Parathyroid adenoma (tissue), 2 donors: ENCODE data around the gene EHMT2.
A peak's percentile ranks its signal among the peaks of the same experiment; 100 is the strongest.
"Not testable (repeated sequence)": the region's sequence is repeated elsewhere in the genome, so short reads cannot be mapped to it uniquely, and the experiment has no call there.

ENCODE experiments used
- H2AFZ ChIP-seq: fragments of 300-600 bp; sonication (generic); one replicate; pipeline ENCODE4 v1.7.0; 2017; ENCODE audit warnings: antibody characterized with exemption, mild to moderate bottlenecking
- H3K27ac ChIP-seq: fragments of 300-600 bp; sonication (generic); one replicate; pipeline ENCODE4 v1.7.0; 2017
- H3K27me3 ChIP-seq: fragments of 300-600 bp; sonication (generic); one replicate; pipeline ENCODE4 v1.7.0; 2017; ENCODE audit warnings: low read length; ENCODE audit not compliant: control insufficient read depth, insufficient read depth
- H3K36me3 ChIP-seq: fragments of 300-600 bp; sonication (generic); one replicate; pipeline ENCODE4 v1.7.0; 2017; ENCODE audit warnings: low read length; ENCODE audit not compliant: control insufficient read depth, insufficient read depth
- H3K4me1 ChIP-seq: fragments of 300-600 bp; sonication (generic); one replicate; pipeline ENCODE4 v1.7.0; 2017; ENCODE audit warnings: control low read depth
- H3K4me2 ChIP-seq: fragments of 300-600 bp; sonication (generic); one replicate; pipeline ENCODE4 v1.7.0; 2017; ENCODE audit warnings: low read length
- H3K4me3 ChIP-seq: fragments of 300-600 bp; sonication (generic); one replicate; pipeline ENCODE4 v1.7.0; 2017; ENCODE audit warnings: low read depth, low read length
- H3K79me2 ChIP-seq: fragments of 300-600 bp; sonication (generic); one replicate; pipeline ENCODE4 v1.7.0; 2017; ENCODE audit warnings: control low read depth
- H3K9ac ChIP-seq: fragments of 300-600 bp; sonication (generic); one replicate; pipeline ENCODE4 v1.7.0; 2017; ENCODE audit warnings: mild to moderate bottlenecking
- H3K9me3 ChIP-seq: fragments of 300-600 bp; sonication (generic); one replicate; pipeline ENCODE4 v1.7.0; 2017; ENCODE audit warnings: low read length; ENCODE audit not compliant: control insufficient read depth
- TF ChIP-seq, protein P1 (sequence below): fragments of 300-600 bp; sonication (generic); IDR thresholded peaks from one replicate; pipeline ENCODE4 v1.7.0; 2017; ENCODE audit warnings: antibody characterized with exemption, mild to moderate bottlenecking
- donor health status: primary hyperparathyroidism.

The EHMT2 gene

DNA sequence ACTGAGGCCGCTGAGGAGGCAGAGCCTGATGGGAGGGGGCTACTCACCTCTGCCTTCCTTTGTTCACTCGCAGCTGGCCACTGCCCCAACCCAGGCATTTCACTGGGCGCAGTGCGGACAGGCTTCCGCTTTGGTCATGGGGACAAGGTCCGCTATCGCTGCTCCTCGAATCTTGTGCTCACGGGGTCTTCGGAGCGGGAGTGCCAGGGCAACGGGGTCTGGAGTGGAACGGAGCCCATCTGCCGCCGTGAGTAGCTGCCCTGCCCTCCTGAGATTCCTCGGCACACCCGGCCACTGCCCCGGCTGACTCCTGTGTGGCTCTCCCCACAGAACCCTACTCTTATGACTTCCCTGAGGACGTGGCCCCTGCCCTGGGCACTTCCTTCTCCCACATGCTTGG lies 36.0 kb upstream of the EHMT2 start:
- no peaks in the 10 kb centered on the region for H3K4me1 ChIP-seq
- H3K9ac ChIP-seq, result no peak overlapping the region
- TF ChIP-seq, protein P1, sequence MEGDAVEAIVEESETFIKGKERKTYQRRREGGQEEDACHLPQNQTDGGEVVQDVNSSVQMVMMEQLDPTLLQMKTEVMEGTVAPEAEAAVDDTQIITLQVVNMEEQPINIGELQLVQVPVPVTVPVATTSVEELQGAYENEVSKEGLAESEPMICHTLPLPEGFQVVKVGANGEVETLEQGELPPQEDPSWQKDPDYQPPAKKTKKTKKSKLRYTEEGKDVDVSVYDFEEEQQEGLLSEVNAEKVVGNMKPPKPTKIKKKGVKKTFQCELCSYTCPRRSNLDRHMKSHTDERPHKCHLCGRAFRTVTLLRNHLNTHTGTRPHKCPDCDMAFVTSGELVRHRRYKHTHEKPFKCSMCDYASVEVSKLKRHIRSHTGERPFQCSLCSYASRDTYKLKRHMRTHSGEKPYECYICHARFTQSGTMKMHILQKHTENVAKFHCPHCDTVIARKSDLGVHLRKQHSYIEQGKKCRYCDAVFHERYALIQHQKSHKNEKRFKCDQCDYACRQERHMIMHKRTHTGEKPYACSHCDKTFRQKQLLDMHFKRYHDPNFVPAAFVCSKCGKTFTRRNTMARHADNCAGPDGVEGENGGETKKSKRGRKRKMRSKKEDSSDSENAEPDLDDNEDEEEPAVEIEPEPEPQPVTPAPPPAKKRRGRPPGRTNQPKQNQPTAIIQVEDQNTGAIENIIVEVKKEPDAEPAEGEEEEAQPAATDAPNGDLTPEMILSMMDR, result no peak
- no peaks in the 10 kb centered on the region for H3K79me2 ChIP-seq
- no peak overlapping the region for H2AFZ ChIP-seq
- H3K4me3 ChIP-seq, result no peak overlapping the region
- H3K4me2 ChIP-seq, result no peak overlapping the region
- H3K9me3 ChIP-seq, result no peaks in the 10 kb centered on the region
- H3K36me3 ChIP-seq, result no peaks in the 10 kb centered on the region
- no peaks in the 10 kb centered on the region for H3K27me3 ChIP-seq
- no peak overlapping the region for H3K27ac ChIP-seq

GRCh38 chr6:31932137-31932536 lies 34.6 kb upstream of the EHMT2 start:
- not testable (repeated sequence) for H3K36me3 ChIP-seq, H3K27me3 ChIP-seq, H3K9me3 ChIP-seq, H3K4me1 ChIP-seq, H2AFZ ChIP-seq, H3K4me2 ChIP-seq, H3K9ac ChIP-seq, H3K27ac ChIP-seq, H3K79me2 ChIP-seq, H3K4me3 ChIP-seq

- no peaks in the 10 kb centered on the region for H3K4me1 ChIP-seq
- TF ChIP-seq, protein P1, result no peak
- H3K27me3 ChIP-seq, result no peaks in the 10 kb centered on the region
- H3K36me3 ChIP-seq, result no peaks in the 10 kb centered on the region
- no peak overlapping the region for H2AFZ ChIP-seq
- no peaks in the 10 kb centered on the region for H3K79me2 ChIP-seq
- no peak overlapping the region for H3K4me3 ChIP-seq
- no peak overlapping the region for H3K9ac ChIP-seq
- H3K9me3 ChIP-seq, result no peaks in the 10 kb centered on the region
- H3K4me2 ChIP-seq, result no peak overlapping the region
- H3K27ac ChIP-seq, result no peak overlapping the region
Observed at GRCh38 chr6:31930962-31931361, 33.5 kb upstream of the EHMT2 start.

GRCh38 chr6:31928672-31928939 lies 31.1 kb upstream of the EHMT2 start:
- Histone ChIP-seq H3K36me3 (no peaks in the 10 kb centered on the region), H3K4me2 (no peak overlapping the region), H3K79me2 (no peaks in the 10 kb centered on the region), H3K27me3 (no peaks in the 10 kb centered on the region), H2AFZ (no peak overlapping the region), H3K4me1 (no peaks in the 10 kb centered on the region), H3K9ac (no peak overlapping the region), H3K27ac (no peak overlapping the region), H3K9me3 (no peaks in the 10 kb centered on the region), H3K4me3 (no peak overlapping the region)
- TF ChIP-seq, protein P1, result no peak

- no peak overlapping the region for H3K4me2 ChIP-seq
- no peaks in the 10 kb centered on the region for H3K27me3 ChIP-seq
- H3K9ac ChIP-seq, result no peak overlapping the region
- peak overlapping the region; percentile 50 for H2AFZ ChIP-seq
- no peaks in the 10 kb centered on the region for H3K9me3 ChIP-seq
- no peak overlapping the region for H3K4me3 ChIP-seq
- H3K4me1 ChIP-seq, result no peaks in the 10 kb centered on the region
- TF ChIP-seq, protein P1, result no peak
- H3K36me3 ChIP-seq, result no peaks in the 10 kb centered on the region
- no peak overlapping the region for H3K27ac ChIP-seq
- no peaks in the 10 kb centered on the region for H3K79me2 ChIP-seq
Observed at GRCh38 chr6:31927863-31928671, 30.6 kb upstream of the EHMT2 start.
